ENCODE data around the gene FAM163B. TPM values are rescaled to one million over a fixed set of nuclear protein-coding genes. Genes with fewer than 3 reads are reported as not detected.

Gene FAM163B
- total RNA-seq, 1 donor from 2014 or later, result not detected

Other genes starting within 250 kb of the FAM163B start
- 169 TPM for gene SURF4, start 233.3 kb downstream of the FAM163B start, total RNA-seq (ENCODE audit: unreplicated experiment)
- gene STKLD1, start 233.0 kb downstream of the FAM163B start, total RNA-seq (ENCODE audit: unreplicated experiment), result 0.64 TPM
- 30.9 TPM for gene REXO4, start 191.4 kb downstream of the FAM163B start, total RNA-seq (ENCODE audit: unreplicated experiment)
- gene ADAMTS13, start 187.0 kb downstream of the FAM163B start, total RNA-seq (ENCODE audit: unreplicated experiment), result 9.1 TPM
- gene CACFD1, start 149.4 kb downstream of the FAM163B start, total RNA-seq (ENCODE audit: unreplicated experiment), result 34.3 TPM
- gene SLC2A6, start 130.3 kb downstream of the FAM163B start, total RNA-seq (ENCODE audit: unreplicated experiment), result 32.5 TPM
- gene MYMK, start 84.4 kb downstream of the FAM163B start, total RNA-seq (ENCODE audit: unreplicated experiment), result not detected
- gene ADAMTSL2, start 74.7 kb downstream of the FAM163B start, total RNA-seq (ENCODE audit: unreplicated experiment), result 5.9 TPM
- 0.08 TPM for gene DBH, start 27.0 kb upstream of the FAM163B start, total RNA-seq (ENCODE audit: unreplicated experiment)
- 5.0 TPM for gene SARDH, start 129.0 kb upstream of the FAM163B start, total RNA-seq (ENCODE audit: unreplicated experiment)

All from endothelial cell (in vitro differentiated cells).